H1 (cell line): Measurements from ENCODE around the gene FRMD6. TPM values are rescaled to one million over a fixed set of nuclear protein-coding genes. Genes with fewer than 3 reads are reported as not detected.

Experiments
- CTCF ChIA-PET: fragments of 300-600 bp; sonication (Branson Sonifier 250); formaldehyde crosslinking; loops from one replicate; lab custom pipeline; 2021; ENCODE audit not compliant: partially characterized antibody; lab: Charles Lee
- POLR2A ChIA-PET: fragments of 300-600 bp; sonication (Branson Sonifier 250); formaldehyde crosslinking; loops from one replicate; lab custom pipeline; 2021; ENCODE audit warnings: inconsistent platforms; ENCODE audit not compliant: partially characterized antibody; lab: Charles Lee
- DNase-seq, 2 experiments: peaks; one replicate each; pipeline versions ENCODE4 v3.0.0 to v3.0.0-alpha.2; 2010 to 2022; ENCODE audit warnings: low spot score in 2 of 2, low read depth in 1 of 2, mixed read lengths in 1 of 2
- FAIRE-seq: peaks from 2 replicates; lab custom pipeline; 2011; peaks lifted over from hg19 to GRCh38; lab: Jason Lieb, UNC
- H2AFZ ChIP-seq: 2 replicates; pipeline ENCODE4 v1.8.1; 2012; ENCODE audit warnings: low read length, inconsistent platforms
- H2AK5ac ChIP-seq: 2 replicates; pipeline ENCODE4 v1.6.1; 2013; ENCODE audit warnings: low read depth, low read length
- H2BK120ac ChIP-seq: replicated peaks from 2 replicates; pipeline ENCODE3; 2013; ENCODE audit warnings: low read depth, low read length, inconsistent platforms
- H2BK12ac ChIP-seq: 2 replicates; pipeline ENCODE4 v1.6.1; 2013; ENCODE audit warnings: low read depth, low read length
- H2BK15ac ChIP-seq: 2 replicates; pipeline ENCODE4 v1.6.1; 2013; ENCODE audit warnings: low read length
- H2BK20ac ChIP-seq: 2 replicates; pipeline ENCODE4 v1.6.1; 2013; ENCODE audit warnings: low read length
- H2BK5ac ChIP-seq: 2 replicates; pipeline ENCODE4 v1.6.1; 2013; ENCODE audit warnings: low read depth, low read length
- H3K14ac ChIP-seq: 2 replicates; pipeline ENCODE4 v1.6.1; 2013; ENCODE audit warnings: inconsistent platforms; ENCODE audit not compliant: insufficient read length
- H3K18ac ChIP-seq: 2 replicates; pipeline ENCODE4 v1.6.1; 2013; ENCODE audit warnings: low read length; ENCODE audit errors: extremely low read depth
- H3K23ac ChIP-seq: 2 replicates; pipeline ENCODE4 v1.6.1; 2013; ENCODE audit warnings: inconsistent platforms; ENCODE audit not compliant: insufficient read length
- H3K23me2 ChIP-seq: 2 replicates; pipeline ENCODE4 v1.6.1; 2013; ENCODE audit warnings: low read depth, low read length
- H3K27ac ChIP-seq: 2 replicates; pipeline ENCODE4 v1.6.1; 2011; ENCODE audit warnings: low read depth, low read length, inconsistent platforms
- H3K27me3 ChIP-seq, 4 experiments: replicated peaks in 1 of 4; 1 replicate in 1 of 4; 2 replicates in 3 of 4; pipeline versions ENCODE4 v1.6.1 to v1.8.1; 2011 to 2013; ENCODE audit warnings: low read length in 3 of 4, mild to moderate bottlenecking in 3 of 4, inconsistent platforms in 2 of 4, mixed read lengths in 2 of 4, moderate library complexity in 1 of 4; ENCODE audit not compliant: control insufficient read depth in 3 of 4, insufficient read depth in 3 of 4; ENCODE audit errors: extremely low read depth in 1 of 4
- H3K36me3 ChIP-seq, 4 experiments: 2 replicates each; pipeline versions ENCODE4 v1.6.1 to v1.8.1; 2011 to 2013; ENCODE audit warnings: mild to moderate bottlenecking in 4 of 4, low read length in 3 of 4, moderate library complexity in 2 of 4, control low read depth in 1 of 4, inconsistent platforms in 1 of 4; ENCODE audit not compliant: insufficient read depth in 4 of 4, control insufficient read depth in 2 of 4
- H3K4ac ChIP-seq: replicated peaks from 2 replicates; pipeline ENCODE3; 2013; ENCODE audit warnings: low read length, low read depth, mixed read lengths, inconsistent platforms; ENCODE audit not compliant: insufficient read length
- H3K4me1 ChIP-seq, 4 experiments: replicated peaks in 1 of 4; 1 replicate in 1 of 4; 2 replicates in 3 of 4; pipeline versions ENCODE4 v1.6.1 to v1.8.1; 2011 to 2013; ENCODE audit warnings: low read length in 3 of 4, inconsistent platforms in 2 of 4, mixed read lengths in 1 of 4; ENCODE audit not compliant: insufficient read depth in 4 of 4, control insufficient read depth in 3 of 4
- H3K4me2 ChIP-seq, 2 experiments: 2 replicates each; pipeline versions ENCODE4 v1.6.1 to v1.8.1; 2011 to 2013; ENCODE audit warnings: low read depth in 2 of 2, low read length in 2 of 2, control low read depth in 1 of 2, inconsistent platforms in 1 of 2, mild to moderate bottlenecking in 1 of 2; ENCODE audit not compliant: insufficient read depth in 1 of 2
- H3K4me3 ChIP-seq, 4 experiments: fragments of 200-600, 300-600 bp in 1 of 4; sonication (generic), shearing (Covaris generic), sonication (Bioruptor Twin) in 1 of 4; 2 replicates each; pipeline versions ENCODE4 v1.5.1 to v1.8.1; 2011 to 2016; ENCODE audit warnings: low read length in 4 of 4, low read depth in 3 of 4, control low read depth in 2 of 4, inconsistent platforms in 2 of 4, mild to moderate bottlenecking in 2 of 4, mixed read lengths in 1 of 4, moderate library complexity in 1 of 4; ENCODE audit not compliant: insufficient read depth in 2 of 4; ENCODE audit errors: extremely low read depth in 1 of 4
- H3K56ac ChIP-seq: replicated peaks from 2 replicates; pipeline ENCODE3; 2013; ENCODE audit warnings: low read depth, mild to moderate bottlenecking, mixed read lengths, low read length, inconsistent platforms; ENCODE audit not compliant: insufficient read length
- H3K79me1 ChIP-seq: 2 replicates; pipeline ENCODE4 v1.6.1; 2013; ENCODE audit warnings: low read depth, low read length, control low read depth
- H3K79me2 ChIP-seq, 2 experiments: 2 replicates each; pipeline versions ENCODE4 v1.6.1 to v1.8.1; 2012 to 2013; ENCODE audit warnings: low read length in 2 of 2, mild to moderate bottlenecking in 2 of 2, inconsistent platforms in 1 of 2; ENCODE audit not compliant: insufficient read depth in 2 of 2, control insufficient read depth in 1 of 2
- H3K9ac ChIP-seq, 4 experiments: replicated peaks in 1 of 4; 1 replicate in 1 of 4; 2 replicates in 3 of 4; pipeline versions ENCODE4 v1.6.1 to v1.8.1; 2011 to 2013; ENCODE audit warnings: low read depth in 3 of 4, low read length in 3 of 4, control low read depth in 2 of 4, mild to moderate bottlenecking in 2 of 4, moderate library complexity in 2 of 4, inconsistent platforms in 1 of 4; ENCODE audit errors: extremely low read depth in 1 of 4
- H3K9me3 ChIP-seq, 2 experiments: 2 replicates each; pipeline versions ENCODE4 v1.6.1 to v1.8.1; 2012 to 2013; ENCODE audit warnings: mild to moderate bottlenecking in 2 of 2, moderate library complexity in 2 of 2, control low read depth in 1 of 2, inconsistent platforms in 1 of 2, low read depth in 1 of 2, low read length in 1 of 2, mixed read lengths in 1 of 2; ENCODE audit not compliant: insufficient read depth in 2 of 2
- H4K20me1 ChIP-seq, 2 experiments: replicated peaks in 1 of 2; 2 replicates each; pipeline versions ENCODE3 to v1.8.1; 2011 to 2013; ENCODE audit warnings: inconsistent platforms in 2 of 2, low read length in 2 of 2, mild to moderate bottlenecking in 1 of 2; ENCODE audit not compliant: insufficient read depth in 2 of 2, control insufficient read depth in 1 of 2
- H4K5ac ChIP-seq: 2 replicates; pipeline ENCODE4 v1.6.1; 2013; ENCODE audit warnings: low read length, low read depth, mixed read lengths, inconsistent platforms; ENCODE audit not compliant: insufficient read length
- H4K8ac ChIP-seq: 2 replicates; pipeline ENCODE4 v1.8.0; 2013; ENCODE audit warnings: mild to moderate bottlenecking, moderate library complexity, low read length, inconsistent platforms; ENCODE audit not compliant: insufficient read depth; ENCODE audit errors: extremely low read depth
- H4K91ac ChIP-seq: replicated peaks from 2 replicates; pipeline ENCODE3; 2013; ENCODE audit warnings: low read length, mixed read lengths, inconsistent platforms; ENCODE audit not compliant: insufficient read length
- ASH2L ChIP-seq: fragments of 200-600, 300-600 bp; sonication (generic); IDR thresholded peaks from one replicate; pipeline ENCODE4 v1.7.1; 2017; ENCODE audit warnings: low read length
- CEBPB ChIP-seq: IDR thresholded peaks from 2 replicates; pipeline ENCODE4 v1.6.1; 2012; ENCODE audit warnings: low read depth, low read length
- EGR1 ChIP-seq: IDR thresholded peaks from 2 replicates; pipeline ENCODE4 v1.6.1; 2011; ENCODE audit warnings: low read depth, low read length, borderline replicate concordance
- EZH2 ChIP-seq: fragments of 200-600 bp; sonication (generic); IDR thresholded peaks from 2 replicates; pipeline ENCODE4 v1.7.1; 2012; ENCODE audit warnings: low read depth, mild to moderate bottlenecking, moderate library complexity, low read length, inconsistent platforms; ENCODE audit not compliant: severe bottlenecking
- FOSL1 ChIP-seq: IDR thresholded peaks from 2 replicates; pipeline ENCODE4 v1.6.1; 2011; ENCODE audit warnings: mild to moderate bottlenecking, low read depth, low read length, moderate library complexity; ENCODE audit not compliant: insufficient read depth
- GTF2F1 ChIP-seq: IDR thresholded peaks from 2 replicates; pipeline ENCODE4 v1.6.1; 2012; ENCODE audit warnings: low read depth, low read length, improper control_type of control experiment, borderline replicate concordance
- HDAC2 ChIP-seq, 2 experiments: fragments of 300-600 bp in 1 of 2; sonication (generic) in 1 of 2; IDR thresholded peaks; 2 replicates each; pipeline ENCODE4 v1.6.1; 2011 to 2012; ENCODE audit warnings: low read depth in 2 of 2, low read length in 2 of 2, mild to moderate bottlenecking in 2 of 2, moderate library complexity in 2 of 2, borderline replicate concordance in 1 of 2, inconsistent platforms in 1 of 2
- JUND ChIP-seq: IDR thresholded peaks from 2 replicates; pipeline ENCODE4 v1.6.1; 2011; ENCODE audit warnings: mild to moderate bottlenecking, improper control_type of control experiment, low read length
- NRF1 ChIP-seq: IDR thresholded peaks from 2 replicates; pipeline ENCODE4 v1.6.1; 2011; ENCODE audit warnings: mild to moderate bottlenecking, low read depth, low read length, improper control_type of control experiment
- RBBP5 ChIP-seq: IDR thresholded peaks from 2 replicates; pipeline ENCODE4 v1.7.1; 2012; ENCODE audit warnings: low read depth, mild to moderate bottlenecking, inconsistent platforms, low read length, moderate library complexity, borderline replicate concordance
- RNF2 ChIP-seq: fragments of 200-900, 300-1000 bp; sonication (generic); IDR thresholded peaks from 2 replicates; pipeline ENCODE4 v1.7.1; 2016; ENCODE audit warnings: borderline replicate concordance, low read depth, mild to moderate bottlenecking, antibody characterized with exemption, low read length; ENCODE audit not compliant: poor library complexity, severe bottlenecking; ENCODE audit errors: missing control alignments
- SP4 ChIP-seq: IDR thresholded peaks from 2 replicates; pipeline ENCODE4 v1.6.1; 2012; ENCODE audit warnings: low read length, inconsistent platforms
- TAF1 ChIP-seq: IDR thresholded peaks from 2 replicates; pipeline ENCODE4 v1.6.1; 2011; ENCODE audit warnings: mild to moderate bottlenecking, low read depth, low read length
- ZNF274 ChIP-seq: IDR thresholded peaks from 2 replicates; pipeline ENCODE4 v1.7.0; 2012; ENCODE audit warnings: low read length, borderline replicate concordance; ENCODE audit errors: extremely low read depth
- WGBS, 2 experiments: shearing (Covaris generic) in 1 of 2; methylation state at CpG; one replicate each; pipeline versions ENCODE4 v1.1.6 to v1.1.7; 2013 to 2015; ENCODE audit warnings: low lambda C conversion rate in 2 of 2, mixed read lengths in 2 of 2, inconsistent platforms in 1 of 2, low coverage in 1 of 2, missing lambda C conversion rate in 1 of 2; ENCODE audit not compliant: insufficient replicate concordance in 2 of 2, insufficient coverage in 1 of 2, insufficient read length in 1 of 2; ENCODE audit errors: extremely low coverage in 1 of 2, missing lambda C conversion rate in 1 of 2; 5-methylcytosine and 5-hydroxymethylcytosine counted together
- polyA plus RNA-seq, 7 experiments: library from polyadenylated mRNA; depleted of rRNA in 3 of 7; stranded (reverse) in 5 of 7; unstranded in 2 of 7; fragments of >200 nt in 5 of 7; fragments of 200-250 nt in 2 of 7; gene quantifications; 1 replicate in 5 of 7; 2 replicates in 1 of 7; 4 replicates in 1 of 7; pipeline versions ENCODE4 v1.2.1 to v1.2.3, GENCODE V29; 2011 to 2013; ENCODE audit warnings: missing spikeins in 2 of 7, mixed read lengths in 2 of 7
- total RNA-seq: library from RNA; stranded (reverse); fragmentation: NEBNext Ultra II Directional; extraction: Animal tissue kit (Norgen Biotek cat#: 25700); gene quantifications from 2 replicates; pipeline ENCODE4 v1.2.1, GENCODE V29; 2021

FRMD6 gene
- total and polyA plus RNA-seq, 2 of the 8 experiments (the other 6 are each of a cell fraction or from before 2014, with no cell fraction given), result 5.4 to 23.7 TPM

DNA sequence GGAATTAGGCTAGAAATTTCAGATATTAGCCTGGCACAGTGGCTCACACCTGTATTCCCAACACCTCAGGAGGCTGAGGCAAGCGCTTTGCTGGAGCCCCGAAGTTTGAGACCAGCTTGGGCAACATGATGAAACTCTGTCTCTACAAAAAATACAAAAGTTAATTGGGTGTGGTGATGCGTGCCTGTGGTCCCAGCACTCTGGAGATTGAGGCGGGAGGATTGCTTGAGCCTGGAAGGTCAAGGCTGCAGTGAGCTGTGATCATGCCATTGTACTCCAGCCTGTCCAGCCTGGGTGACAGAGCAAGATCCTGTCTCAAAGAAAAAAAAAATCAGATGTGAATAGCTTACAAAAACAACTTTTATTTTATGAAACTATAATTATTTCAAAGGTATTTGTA, 15.1 kb downstream of the FRMD6 start:
- H4K91ac ChIP-seq, result no peak overlapping the region
- H3K79me2 ChIP-seq, result peaks cover 0 to 3% of the 10 kb centered on the region in 2 experiments; a peak in 1 of 4 replicates
- no peak overlapping the region for H3K27ac ChIP-seq
- H4K8ac ChIP-seq, result no peak overlapping the region
- H2BK5ac ChIP-seq, result no peak overlapping the region
- H3K14ac ChIP-seq, result no peak overlapping the region
- H3K56ac ChIP-seq, result no peak overlapping the region
- no peak overlapping the region for H2BK120ac ChIP-seq
- H2BK20ac ChIP-seq, result no peak overlapping the region
- H3K23ac ChIP-seq, result no peak overlapping the region
- H2AFZ ChIP-seq, result no peak overlapping the region
- no peak overlapping the region for H3K4me2 ChIP-seq
- ChIA-PET CTCF (interaction anchor here (0.6 to 0.9 kb wide), 2 partner anchors 33 to 369 kb away, joined by 3 to 4 read pairs; no protein-coding TSS in a partner anchor), POLR2A (no interaction called here)
- no peak overlapping the region for H2BK15ac ChIP-seq
- no peak for FAIRE-seq
- H4K5ac ChIP-seq, result no peak overlapping the region
- H3K23me2 ChIP-seq, result no peaks in the 10 kb centered on the region
- H3K27me3 ChIP-seq, result no peaks in the 10 kb centered on the region
- H3K4ac ChIP-seq, result no peak overlapping the region
- H3K9ac ChIP-seq, result no peak overlapping the region
- no peaks in the 10 kb centered on the region for H3K79me1 ChIP-seq
- H4K20me1 ChIP-seq, result no peaks in the 10 kb centered on the region
- no peak overlapping the region for H2BK12ac ChIP-seq
- WGBS, 2 experiments, result 92% methylated on average over 4 of the region's 4 CpGs; no CpG with 5 or more reads in 1 of the 2 experiments
- H3K4me1 ChIP-seq, result no peaks in the 10 kb centered on the region; a peak in 1 of 7 replicates
- no peak overlapping the region for H3K4me3 ChIP-seq
- H3K36me3 ChIP-seq, result no peaks in the 10 kb centered on the region; a peak in 2 of 8 replicates
- no peak overlapping the region for H3K18ac ChIP-seq
- no peak overlapping the region for H2AK5ac ChIP-seq
- no peak for DNase-seq
- no peaks in the 10 kb centered on the region; a peak in 1 of 4 replicates for H3K9me3 ChIP-seq
- TF ChIP-seq EZH2 (no peak), RBBP5 (no peak), HDAC2 (IDR thresholded peaks at IDR 0.05; ENCODE audit: borderline replicate concordance in 1 of 2, low read depth in 2 of 2, low read length in 2 of 2) (no peak), ASH2L (no peak), EGR1 (no peak), GTF2F1 (no peak), JUND (no peak), FOSL1 (no peak), CEBPB (no peak), ZNF274 (no peak), RNF2 (no peak), TAF1 (no peak), SP4 (no peak), NRF1 (no peak)
